ENCODE data around the gene C12orf54. TPM values are rescaled to one million over a fixed set of nuclear protein-coding genes. Genes with fewer than 3 reads are reported as not detected.
"Not testable (repeated sequence)": the region's sequence is repeated elsewhere in the genome, so short reads cannot be mapped to it uniquely, and the experiment has no call there.

The C12orf54 gene
- total RNA-seq = not detected

GRCh38 chr12:48482198-48482597 lies at the start of gene C12orf54:
Gene C12orf54, plus strand, starts transcription at chr12:48482498. Its CDS starts 799 bp downstream, at chr12:48483297.
- no peaks in the 10 kb centered on the region for H3K4me1 ChIP-seq
- intact Hi-C loops (cut with DNase I) = no loop called here

GRCh38 chr12:48434016-48434415 lies 48.3 kb upstream of the C12orf54 start:
- H3K27ac ChIP-seq; intact Hi-C loops (cut with DNase I); DNase-seq (ENCODE audit: extremely low spot score in 2 of 2); H3K27me3 ChIP-seq; H3K4me3 ChIP-seq; H3K36me3 ChIP-seq; H3K9me3 ChIP-seq; H3K4me1 ChIP-seq: not testable (repeated sequence)

More at GRCh38 chr12:48482198-48482597, at the start of gene C12orf54:
- Histone ChIP-seq H3K4me3 (no peak within 1 kb of the TSS), H3K27ac (no peak within 1 kb of the TSS), H3K9me3 (no peaks in the 10 kb centered on the region), H3K27me3 (no peaks in the 10 kb centered on the region), H3K36me3 (no peaks in the 10 kb centered on the region)
- TF ChIP-seq, protein P1, sequence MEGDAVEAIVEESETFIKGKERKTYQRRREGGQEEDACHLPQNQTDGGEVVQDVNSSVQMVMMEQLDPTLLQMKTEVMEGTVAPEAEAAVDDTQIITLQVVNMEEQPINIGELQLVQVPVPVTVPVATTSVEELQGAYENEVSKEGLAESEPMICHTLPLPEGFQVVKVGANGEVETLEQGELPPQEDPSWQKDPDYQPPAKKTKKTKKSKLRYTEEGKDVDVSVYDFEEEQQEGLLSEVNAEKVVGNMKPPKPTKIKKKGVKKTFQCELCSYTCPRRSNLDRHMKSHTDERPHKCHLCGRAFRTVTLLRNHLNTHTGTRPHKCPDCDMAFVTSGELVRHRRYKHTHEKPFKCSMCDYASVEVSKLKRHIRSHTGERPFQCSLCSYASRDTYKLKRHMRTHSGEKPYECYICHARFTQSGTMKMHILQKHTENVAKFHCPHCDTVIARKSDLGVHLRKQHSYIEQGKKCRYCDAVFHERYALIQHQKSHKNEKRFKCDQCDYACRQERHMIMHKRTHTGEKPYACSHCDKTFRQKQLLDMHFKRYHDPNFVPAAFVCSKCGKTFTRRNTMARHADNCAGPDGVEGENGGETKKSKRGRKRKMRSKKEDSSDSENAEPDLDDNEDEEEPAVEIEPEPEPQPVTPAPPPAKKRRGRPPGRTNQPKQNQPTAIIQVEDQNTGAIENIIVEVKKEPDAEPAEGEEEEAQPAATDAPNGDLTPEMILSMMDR (IDR thresholded peaks at IDR 0.05) = no peak
- no peak for TF ChIP-seq POLR2A (IDR thresholded peaks at IDR 0.05)
- no peak for TF ChIP-seq POLR2AphosphoS5 (IDR thresholded peaks at IDR 0.05; ENCODE audit: insufficient read depth in 1 of 2, low read depth in 1 of 2)
- no peak for DNase-seq (ENCODE audit: extremely low spot score in 2 of 2)

GRCh38 chr12:48441069-48441468 lies 41.2 kb upstream of the C12orf54 start:
- no peak overlapping the region for H3K4me3 ChIP-seq
- no peaks in the 10 kb centered on the region for H3K36me3 ChIP-seq
- no peak for DNase-seq (ENCODE audit: extremely low spot score in 2 of 2)
- no peaks in the 10 kb centered on the region for H3K4me1 ChIP-seq
- TF ChIP-seq POLR2AphosphoS5 (IDR thresholded peaks at IDR 0.05; ENCODE audit: insufficient read depth in 1 of 2, low read depth in 1 of 2) (no peak), POLR2A (IDR thresholded peaks at IDR 0.05) (no peak)
- TF ChIP-seq, protein P1 (IDR thresholded peaks at IDR 0.05) = no peak
- intact Hi-C loops (cut with DNase I) = no loop called here
- no peak overlapping the region for H3K27ac ChIP-seq
- no peaks in the 10 kb centered on the region for H3K9me3 ChIP-seq
- no peaks in the 10 kb centered on the region for H3K27me3 ChIP-seq

- Histone ChIP-seq H3K4me1 (no peaks in the 10 kb centered on the region), H3K4me3 (no peak overlapping the region), H3K9me3 (no peaks in the 10 kb centered on the region), H3K36me3 (no peaks in the 10 kb centered on the region), H3K27ac (no peak overlapping the region), H3K27me3 (no peaks in the 10 kb centered on the region)
- TF ChIP-seq POLR2A (IDR thresholded peaks at IDR 0.05) (no peak), POLR2AphosphoS5 (IDR thresholded peaks at IDR 0.05; ENCODE audit: insufficient read depth in 1 of 2, low read depth in 1 of 2) (no peak)
- TF ChIP-seq, protein P1 (IDR thresholded peaks at IDR 0.05) = no peak
- no peak for DNase-seq (ENCODE audit: extremely low spot score in 2 of 2)
- intact Hi-C loops (cut with DNase I) = no loop called here
Measured at GRCh38 chr12:48442179-48442847, 40.0 kb upstream of the C12orf54 start.

- DNase-seq (ENCODE audit: extremely low spot score in 2 of 2) = no peak
- H3K9me3 ChIP-seq = no peaks in the 10 kb centered on the region
- no peak overlapping the region for H3K27ac ChIP-seq
- H3K4me1 ChIP-seq = no peaks in the 10 kb centered on the region
- H3K27me3 ChIP-seq = no peaks in the 10 kb centered on the region
- intact Hi-C loops (cut with DNase I) = no loop called here
- TF ChIP-seq POLR2A (IDR thresholded peaks at IDR 0.05) (no peak), POLR2AphosphoS5 (IDR thresholded peaks at IDR 0.05; ENCODE audit: insufficient read depth in 1 of 2, low read depth in 1 of 2) (no peak)
- no peak overlapping the region for H3K4me3 ChIP-seq
- no peaks in the 10 kb centered on the region for H3K36me3 ChIP-seq
Measured at GRCh38 chr12:48445538-48445937, 36.8 kb upstream of the C12orf54 start.

GRCh38 chr12:48446161-48446776 lies 36.0 kb upstream of the C12orf54 start:
- TF ChIP-seq, protein P1 (IDR thresholded peaks at IDR 0.05) = no peak
- TF ChIP-seq POLR2A (IDR thresholded peaks at IDR 0.05) (no peak), POLR2AphosphoS5 (IDR thresholded peaks at IDR 0.05; ENCODE audit: insufficient read depth in 1 of 2, low read depth in 1 of 2) (no peak)
- H3K4me1 ChIP-seq = no peaks in the 10 kb centered on the region
- intact Hi-C loops (cut with DNase I) = no loop called here
- H3K36me3 ChIP-seq = no peaks in the 10 kb centered on the region
- no peaks in the 10 kb centered on the region for H3K9me3 ChIP-seq
- DNase-seq (ENCODE audit: extremely low spot score in 2 of 2) = no peak
- no peak overlapping the region for H3K4me3 ChIP-seq
- no peaks in the 10 kb centered on the region for H3K27me3 ChIP-seq
- H3K27ac ChIP-seq = no peak overlapping the region

Data from vagina (tissue), 2 donors.